NCI-H1092 (cell line): ENCODE data around the gene CDH12.
A peak's percentile ranks its signal among the peaks of the same experiment; 100 is the strongest.
"Not testable (repeated sequence)": the region's sequence is repeated elsewhere in the genome, so short reads cannot be mapped to it uniquely, and the experiment has no call there.

Experiments
- DNase-seq: peaks from one replicate; lab custom pipeline; 2025; lab: John Stamatoyannopoulos, UW

CDH12 gene

GRCh38 chr5:22567983-22568382 is 285.2 kb downstream of the CDH12 start:
- DNase-seq: no peak

GRCh38 chr5:22560147-22560546 is 293.0 kb downstream of the CDH12 start:
- DNase-seq: no peak

GRCh38 chr5:22557251-22557650 is 295.9 kb downstream of the CDH12 start:
- no peak for DNase-seq

- DNase-seq: no peak
Observed at GRCh38 chr5:22554475-22554874, 298.7 kb downstream of the CDH12 start.

- no peak for DNase-seq
Observed at GRCh38 chr5:22549876-22550671, 303.1 kb downstream of the CDH12 start.

- DNase-seq: peak; percentile 45
Observed at GRCh38 chr5:22542340-22542739, 310.8 kb downstream of the CDH12 start.

GRCh38 chr5:22541037-22541436 is 312.1 kb downstream of the CDH12 start:
- DNase-seq: peak; percentile 97

GRCh38 chr5:22539762-22540161 is 313.4 kb downstream of the CDH12 start:
- DNase-seq: no peak

GRCh38 chr5:22531986-22532385 is 321.2 kb downstream of the CDH12 start:
- no peak for DNase-seq

- DNase-seq: no peak
Observed at GRCh38 chr5:22521521-22521920, 331.6 kb downstream of the CDH12 start.

- DNase-seq: not testable (repeated sequence)
Observed at GRCh38 chr5:22516497-22516896, 336.6 kb downstream of the CDH12 start.

- DNase-seq: no peak
Observed at GRCh38 chr5:22514231-22514630, 338.9 kb downstream of the CDH12 start.

GRCh38 chr5:22505891-22506290 is 347.3 kb downstream of the CDH12 start:
- DNase-seq: no peak

- no peak for DNase-seq
Observed at GRCh38 chr5:22504411-22504810, 348.7 kb downstream of the CDH12 start.

- no peak for DNase-seq
Observed at GRCh38 chr5:22500556-22500955, 352.6 kb downstream of the CDH12 start.

GRCh38 chr5:22496666-22497065 is 356.5 kb downstream of the CDH12 start:
- no peak for DNase-seq

GRCh38 chr5:22495016-22495720 is 358.0 kb downstream of the CDH12 start:
- no peak for DNase-seq

- no peak for DNase-seq
Observed at GRCh38 chr5:22488427-22488826, 364.7 kb downstream of the CDH12 start.

- no peak for DNase-seq
Observed at GRCh38 chr5:22480305-22480704, 372.8 kb downstream of the CDH12 start.

- DNase-seq: no peak
Observed at GRCh38 chr5:22473886-22474285, 379.3 kb downstream of the CDH12 start.

- no peak for DNase-seq
Observed at GRCh38 chr5:22471154-22471553, 382.0 kb downstream of the CDH12 start.

GRCh38 chr5:22470408-22470807 is 382.7 kb downstream of the CDH12 start:
- no peak for DNase-seq

GRCh38 chr5:22465616-22466015 is 387.5 kb downstream of the CDH12 start:
- DNase-seq: no peak

- DNase-seq: no peak
Observed at GRCh38 chr5:22465177-22465576, 388.0 kb downstream of the CDH12 start.
